Right hindlimb (tissue), 1 donor: Measurements from ENCODE around the gene INF2.
"Not testable (repeated sequence)": the region's sequence is repeated elsewhere in the genome, so short reads cannot be mapped to it uniquely, and the experiment has no call there.

Experiments used
- DNase-seq: peaks from one replicate; pipeline ENCODE4 v3.0.0-alpha.2; 2018

Gene INF2

DNA sequence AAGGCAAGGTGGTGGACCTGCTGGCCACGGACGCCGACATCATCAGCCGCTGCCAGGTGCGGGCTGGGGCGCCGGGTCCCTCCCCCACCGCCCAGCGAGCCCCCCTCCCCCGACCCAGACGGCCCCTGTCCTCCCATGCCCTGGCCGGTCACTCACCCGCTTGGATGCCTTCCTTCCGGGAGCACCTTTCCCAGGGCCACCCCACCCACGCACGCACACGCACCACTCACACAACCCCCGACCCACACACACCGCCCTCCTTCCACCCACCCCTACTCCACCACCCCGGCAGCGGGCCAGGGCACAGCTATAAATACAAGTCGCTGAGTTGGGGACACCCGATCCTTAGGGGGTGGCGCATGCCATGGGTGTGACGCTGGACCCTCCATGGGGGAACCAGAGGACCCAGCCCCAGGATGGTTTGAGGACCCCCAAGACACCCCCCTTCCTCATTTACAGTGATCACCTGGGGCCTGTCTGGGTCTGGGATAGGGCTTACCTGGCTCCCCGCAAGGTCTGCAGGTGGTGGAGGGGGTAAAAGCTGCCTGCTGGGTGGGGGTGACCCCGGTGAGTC lies 35.1 kb downstream of the INF2 start:
- DNase-seq: peak; percentile 70

GRCh38 chr14:104724981-104725771 lies 35.8 kb downstream of the INF2 start:
- DNase-seq: peak; percentile 75

DNA sequence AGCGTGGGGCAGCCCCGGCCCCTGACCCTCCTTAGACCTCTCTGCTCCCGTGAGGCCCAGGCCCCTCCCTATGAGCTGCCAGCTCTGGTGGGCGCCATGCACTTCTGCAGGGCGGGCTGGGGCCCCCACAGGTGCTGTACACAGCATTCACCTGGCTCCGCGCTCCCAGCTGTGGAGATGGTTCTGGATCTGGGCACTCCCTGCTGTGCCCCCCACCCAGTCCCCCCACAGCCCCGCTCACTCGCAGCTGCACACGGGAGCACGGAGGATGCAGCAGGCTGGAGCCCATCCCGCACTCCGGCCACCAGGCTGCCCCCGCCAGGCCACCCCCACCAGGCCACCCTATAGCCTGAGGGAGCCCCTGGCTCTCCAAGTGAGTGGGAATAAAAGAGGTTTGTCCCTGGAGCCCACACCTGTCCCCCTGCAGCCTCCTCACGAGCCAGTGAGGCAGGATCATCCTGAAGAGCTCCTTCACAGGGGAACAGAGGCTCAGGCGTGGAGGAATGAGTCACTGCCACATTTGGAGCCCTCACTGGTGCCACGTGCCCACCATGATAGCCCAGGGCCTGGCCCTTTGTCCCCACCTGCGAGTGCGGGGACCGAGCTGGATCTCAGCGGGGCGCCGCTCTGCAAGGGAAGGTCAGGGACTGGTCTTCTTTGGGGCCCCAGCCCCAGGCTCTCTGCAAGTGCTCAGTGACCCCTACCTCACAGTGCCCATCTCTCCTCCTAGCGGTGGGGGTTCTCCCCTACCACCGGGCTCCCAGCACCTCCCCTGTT lies 36.5 kb downstream of the INF2 start:
- DNase-seq: no peak

DNA sequence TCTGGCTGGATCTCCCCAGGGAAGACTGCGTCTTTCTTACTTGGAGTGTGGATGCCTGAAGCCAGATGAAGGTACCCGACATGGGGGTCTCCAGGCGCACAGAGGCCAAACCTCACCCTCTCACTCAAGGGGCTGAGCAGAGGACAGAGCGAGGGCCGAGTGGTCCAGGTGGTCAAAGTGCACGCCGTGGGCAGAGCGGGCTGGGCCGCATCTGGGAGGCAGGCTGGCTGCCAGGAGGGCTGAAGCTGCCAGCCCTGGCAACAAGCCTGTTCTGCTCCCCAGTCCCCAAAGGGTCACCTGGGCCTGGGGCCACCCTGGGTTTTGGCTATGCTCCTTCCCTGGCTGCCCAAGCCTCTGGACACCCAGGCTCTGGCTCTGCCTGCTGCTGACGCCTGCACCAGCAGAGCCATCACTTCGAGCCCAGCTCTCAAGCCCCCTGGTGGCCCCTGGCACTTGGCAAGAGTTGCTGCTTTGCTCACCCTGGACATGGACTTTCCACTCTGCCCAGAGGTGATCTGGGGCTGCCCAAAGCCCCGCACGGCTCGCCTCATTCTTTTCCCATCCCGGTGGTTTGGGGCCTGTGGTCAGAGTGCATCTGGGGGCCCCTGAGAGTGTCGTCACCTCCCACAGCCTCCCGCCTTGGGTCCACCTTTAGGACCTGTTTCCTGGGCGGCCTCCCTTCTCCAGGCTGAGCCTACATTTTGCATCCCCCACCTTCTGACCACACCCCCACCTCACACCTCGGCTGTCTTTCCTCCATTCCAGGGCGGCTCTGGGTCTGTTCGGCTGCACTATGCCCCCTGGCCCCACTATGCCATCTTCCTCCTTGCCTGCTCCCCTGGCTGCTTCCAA lies 37.4 kb downstream of the INF2 start:
- no peak for DNase-seq

DNA sequence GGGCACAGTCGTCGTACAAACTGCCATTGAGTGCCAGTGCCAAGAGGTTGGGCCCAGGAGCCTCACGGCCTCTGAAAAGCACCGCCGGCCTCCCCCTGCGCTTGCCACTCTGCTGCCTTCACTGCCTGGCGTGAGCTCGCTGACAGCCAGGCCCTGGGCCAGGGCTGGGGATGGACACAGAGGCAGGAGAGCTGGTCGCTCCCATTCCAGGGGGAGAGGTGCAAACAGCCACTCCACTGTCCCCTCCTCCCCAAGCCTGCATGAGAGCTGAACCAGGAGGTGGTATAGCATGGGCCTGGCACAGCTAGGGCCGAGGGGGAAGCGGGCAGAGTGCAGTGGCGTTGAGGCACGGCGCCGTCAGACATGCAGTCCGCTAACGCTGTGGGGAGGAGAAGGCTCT lies 39.2 kb downstream of the INF2 start:
- no peak for DNase-seq

- not testable (repeated sequence) for DNase-seq
Observed at GRCh38 chr14:104729176-104729834, 39.9 kb downstream of the INF2 start.

DNA sequence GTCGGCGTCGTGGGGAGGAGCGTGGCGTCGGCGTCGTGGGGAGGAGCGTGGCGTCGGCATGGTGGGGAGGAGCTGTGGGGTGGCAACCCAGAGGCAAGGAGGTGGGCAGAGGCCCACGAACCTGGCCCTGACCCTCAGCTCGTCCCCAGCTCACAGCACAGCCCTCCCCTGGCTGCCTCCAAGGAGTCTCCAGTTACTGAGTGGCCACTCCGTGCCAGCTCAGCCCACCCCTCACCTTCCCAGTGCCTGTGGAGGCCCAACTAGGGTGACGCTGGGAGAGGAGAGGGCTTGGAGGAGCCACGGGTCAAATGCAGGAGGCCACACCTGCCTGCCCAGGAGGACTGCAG lies 40.4 kb downstream of the INF2 start:
- no peak for DNase-seq

GRCh38 chr14:104730487-104730886 lies 41.1 kb downstream of the INF2 start:
- no peak for DNase-seq

GRCh38 chr14:104731320-104732294 lies 42.2 kb downstream of the INF2 start:
- no peak for DNase-seq

- no peak for DNase-seq
Observed at GRCh38 chr14:104732355-104732804, 43.0 kb downstream of the INF2 start.

GRCh38 chr14:104732931-104733681 lies 43.7 kb downstream of the INF2 start:
- no peak for DNase-seq

GRCh38 chr14:104734051-104734587 lies 44.7 kb downstream of the INF2 start:
- no peak for DNase-seq

GRCh38 chr14:104734601-104734990 lies 45.2 kb downstream of the INF2 start:
- DNase-seq: no peak

DNA sequence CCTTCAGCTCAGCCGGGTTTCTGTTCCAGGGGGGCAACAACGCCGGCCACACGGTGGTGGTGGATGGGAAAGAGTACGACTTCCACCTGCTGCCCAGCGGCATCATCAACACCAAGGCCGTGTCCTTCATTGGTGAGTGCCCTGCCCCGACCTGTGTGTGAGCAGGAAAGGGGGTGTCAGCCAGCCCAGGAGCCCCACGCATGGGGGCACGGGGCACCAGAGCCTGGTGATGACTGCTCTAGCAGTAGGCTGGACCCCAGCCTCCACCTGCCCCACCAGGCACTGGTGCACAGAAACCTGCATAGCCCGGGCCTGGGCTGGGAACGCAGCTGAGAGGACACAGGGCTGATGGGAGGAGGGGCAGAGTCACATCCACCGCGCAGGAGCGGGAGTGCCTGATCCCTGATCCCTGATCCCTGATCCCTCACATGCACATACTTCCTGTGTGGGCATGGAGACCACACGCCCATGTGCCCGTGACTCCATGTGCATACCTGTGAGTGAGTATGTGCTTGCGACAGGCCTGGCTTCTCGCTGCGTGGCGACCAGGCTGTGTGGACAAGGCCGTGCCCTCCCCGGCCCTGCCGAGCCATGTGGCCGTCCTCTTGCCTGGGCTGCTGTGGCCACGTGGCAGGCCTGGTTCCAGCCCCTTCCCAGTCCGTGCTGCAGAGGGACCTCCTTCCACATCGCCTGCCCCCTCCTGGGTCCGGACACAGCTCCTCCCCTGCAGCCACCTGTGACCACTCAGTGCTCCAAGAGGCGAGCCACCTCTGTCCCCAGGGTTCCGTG lies 45.8 kb downstream of the INF2 start:
- DNase-seq: no peak

GRCh38 chr14:104735830-104736642 lies 46.6 kb downstream of the INF2 start:
- DNase-seq: peak; percentile 83

GRCh38 chr14:104738375-104739019 lies 49.1 kb downstream of the INF2 start:
- DNase-seq: no peak

DNA sequence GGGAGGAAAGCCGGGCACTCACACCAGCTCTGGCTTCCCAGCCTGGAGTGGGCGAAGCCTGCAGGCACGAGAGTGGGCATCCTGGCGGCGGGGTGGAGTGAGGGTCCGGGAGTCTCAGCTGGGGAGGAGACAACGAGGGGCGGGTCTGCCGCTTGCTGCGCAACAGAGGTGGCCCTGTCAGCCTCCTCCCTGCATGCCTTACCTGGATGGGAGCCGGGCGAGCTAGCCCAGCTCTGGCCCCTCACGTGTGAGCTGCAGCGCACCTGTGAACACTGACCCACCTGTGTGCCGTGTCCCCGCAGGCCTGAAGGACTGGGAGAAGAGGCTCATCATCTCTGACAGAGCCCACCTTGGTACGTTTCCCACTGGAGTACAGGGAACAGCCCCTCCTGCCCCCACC lies 49.6 kb downstream of the INF2 start:
- no peak for DNase-seq
